ENCODE measurements around the gene ELP4.

ELP4 gene

GRCh38 chr11:31812383-31813381, 303.1 kb downstream of the ELP4 start:
- DNase-seq (ENCODE audit: low spot score), result peak; percentile 41

DNA sequence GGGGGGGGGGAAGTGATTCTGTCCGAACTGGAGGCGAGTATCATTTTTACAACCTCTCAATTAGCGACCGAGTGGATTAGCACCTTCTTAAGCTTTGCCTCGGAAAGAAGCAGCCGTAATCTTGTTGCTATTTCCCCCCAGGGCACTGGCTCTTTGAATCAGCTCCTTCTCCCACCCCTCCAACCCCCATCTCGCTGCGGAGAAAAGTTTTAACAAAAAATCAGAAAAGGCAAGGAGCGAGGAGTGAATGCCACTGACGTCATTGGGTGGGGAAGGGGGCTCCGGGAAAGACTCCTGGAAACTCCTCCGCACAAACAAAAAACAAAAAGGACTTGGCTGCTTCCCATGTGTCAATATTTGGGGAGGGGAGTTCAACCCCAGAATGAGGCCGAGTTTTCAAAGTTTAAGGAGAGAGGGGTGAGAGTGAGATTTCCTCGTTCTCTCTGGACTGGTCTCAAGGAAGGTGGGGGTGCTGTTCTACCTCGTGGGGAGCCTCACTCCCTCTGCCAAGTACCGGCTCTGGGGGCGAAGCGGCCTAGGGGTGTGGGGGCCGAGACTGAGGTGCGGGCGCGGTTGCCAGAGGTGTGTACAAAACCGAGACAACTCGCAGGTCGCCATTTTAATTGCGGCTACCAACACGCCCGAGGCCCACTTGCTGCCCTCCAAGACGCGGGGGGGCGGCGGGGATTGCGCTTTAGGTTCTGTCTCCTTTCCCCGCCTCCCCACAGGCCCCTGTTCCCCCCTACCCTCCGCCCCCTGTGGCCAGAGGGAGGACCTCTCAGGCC, 304.0 kb downstream of the ELP4 start:
- no peak for DNase-seq (ENCODE audit: low spot score)

GRCh38 chr11:31814176-31814868, 304.8 kb downstream of the ELP4 start:
- DNase-seq (ENCODE audit: low spot score), result no peak

- peak; percentile 41 for DNase-seq (ENCODE audit: low spot score)
These were observed 306.3 kb downstream of the ELP4 start for GRCh38 chr11:31815711-31816467.

DNA sequence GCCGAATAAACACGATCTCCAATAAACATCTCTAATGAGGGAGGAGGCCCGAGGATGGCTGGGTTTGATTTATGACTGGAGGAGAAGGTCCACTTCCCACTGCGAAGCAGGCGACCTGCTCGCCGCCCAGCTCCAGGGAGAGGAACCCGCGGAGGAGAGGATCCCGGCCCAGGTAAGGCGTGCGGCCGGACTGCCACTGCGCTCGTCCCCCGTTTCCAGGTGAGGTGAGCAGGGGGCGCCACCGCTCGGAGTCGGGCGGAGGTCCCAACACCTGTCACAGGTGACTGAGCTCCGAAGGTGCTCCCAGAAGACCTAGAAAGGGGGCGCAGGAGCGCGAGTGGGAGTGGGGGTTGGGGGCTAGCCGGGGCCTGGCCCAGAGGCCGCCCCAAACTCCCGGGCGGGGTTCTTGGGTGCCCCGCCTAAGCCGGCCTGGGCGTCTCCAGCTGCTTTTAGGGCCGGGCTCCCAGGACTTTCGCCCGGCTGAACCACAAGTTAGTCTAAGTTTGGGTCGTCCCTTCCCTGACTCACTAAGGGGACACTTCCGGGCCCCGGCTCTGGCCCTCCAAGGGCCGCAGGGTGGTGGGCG, 307.0 kb downstream of the ELP4 start:
- peak; percentile 26 for DNase-seq (ENCODE audit: low spot score)

DNA sequence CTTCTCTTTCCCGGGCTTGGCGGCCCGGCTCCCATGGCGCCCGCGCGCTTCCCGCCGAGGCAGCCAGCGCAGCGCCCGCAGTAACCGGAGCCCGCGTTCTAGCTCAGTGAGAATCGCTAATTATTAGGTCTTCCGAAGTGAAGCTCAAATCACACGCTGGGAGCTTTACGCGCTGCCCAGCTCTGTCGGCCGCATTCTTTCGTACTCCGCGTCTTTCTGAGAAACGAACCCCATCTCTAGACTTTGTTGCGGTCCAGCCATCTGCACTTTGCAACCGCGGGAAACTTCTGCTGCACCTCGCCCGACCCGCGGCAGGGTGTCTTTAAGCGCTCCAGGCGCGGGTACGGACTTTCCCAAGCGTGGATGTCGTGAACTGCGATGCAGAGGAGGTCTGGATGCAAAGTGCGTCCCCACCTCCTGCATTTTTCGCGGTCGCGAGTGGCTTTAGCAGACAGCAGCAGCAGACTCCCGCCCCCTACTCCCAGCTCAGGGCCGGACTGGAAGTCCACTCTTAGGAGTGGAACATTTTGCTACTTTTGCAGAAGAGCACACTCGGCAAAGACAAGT, 307.6 kb downstream of the ELP4 start:
- DNase-seq (ENCODE audit: low spot score), result peak; percentile 36

DNA sequence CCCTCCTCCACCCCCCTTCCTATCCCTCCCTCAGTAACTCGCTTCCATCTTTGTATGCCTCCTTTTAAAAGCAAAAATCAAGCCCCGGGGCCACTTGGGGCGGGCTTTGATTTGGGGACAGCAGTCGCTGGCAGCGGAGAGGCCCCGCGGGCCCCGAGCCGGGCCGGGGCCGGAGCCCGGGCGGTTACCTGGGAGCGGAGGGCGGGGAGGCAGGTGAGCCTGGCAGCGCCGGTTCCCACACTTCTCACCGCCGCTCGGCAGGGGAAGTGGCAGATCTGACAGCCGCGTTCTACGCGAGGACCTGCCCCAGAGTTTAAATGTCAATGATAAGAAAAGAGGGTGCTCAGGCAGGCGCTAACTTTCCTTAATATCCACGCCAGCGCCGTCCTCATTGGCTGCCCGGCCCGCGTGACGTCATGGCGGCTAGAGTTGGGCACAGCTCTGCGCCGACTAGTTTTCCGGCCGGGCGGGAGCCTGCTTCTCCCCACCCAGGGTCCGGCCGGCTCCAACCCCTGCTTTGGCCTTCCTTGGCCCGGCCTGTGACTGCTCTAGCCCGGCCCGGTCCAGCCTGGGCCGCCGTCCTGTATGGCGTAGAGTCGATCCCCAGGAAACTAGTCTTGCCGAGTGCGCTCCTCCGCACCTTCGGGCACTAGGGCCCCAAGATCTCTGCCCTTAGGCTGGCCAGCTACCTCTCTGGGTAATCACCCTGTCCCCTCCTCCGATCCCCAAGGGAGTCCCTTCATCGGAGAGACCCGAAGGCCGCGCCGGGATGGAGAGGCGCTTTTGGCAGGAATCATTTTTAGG, 308.3 kb downstream of the ELP4 start:
- peak; percentile 15 for DNase-seq (ENCODE audit: low spot score)

DNA sequence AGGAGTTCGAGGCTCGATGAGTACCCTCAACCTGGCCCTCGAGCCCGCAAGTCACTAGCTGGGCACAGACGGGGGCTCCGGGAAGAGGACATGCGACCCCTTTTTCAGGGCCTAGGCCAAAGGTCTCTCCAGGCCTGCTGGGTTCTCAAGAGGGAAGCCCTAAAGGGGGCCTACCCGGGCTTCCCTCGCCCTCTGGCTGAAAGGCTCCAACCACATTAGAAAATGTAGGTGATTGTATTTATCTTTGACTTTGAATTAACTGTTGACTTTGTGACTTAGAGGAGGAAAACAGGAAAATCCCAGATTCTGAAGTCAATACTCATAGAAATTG, 308.8 kb downstream of the ELP4 start:
- no peak for DNase-seq (ENCODE audit: low spot score)

DNA sequence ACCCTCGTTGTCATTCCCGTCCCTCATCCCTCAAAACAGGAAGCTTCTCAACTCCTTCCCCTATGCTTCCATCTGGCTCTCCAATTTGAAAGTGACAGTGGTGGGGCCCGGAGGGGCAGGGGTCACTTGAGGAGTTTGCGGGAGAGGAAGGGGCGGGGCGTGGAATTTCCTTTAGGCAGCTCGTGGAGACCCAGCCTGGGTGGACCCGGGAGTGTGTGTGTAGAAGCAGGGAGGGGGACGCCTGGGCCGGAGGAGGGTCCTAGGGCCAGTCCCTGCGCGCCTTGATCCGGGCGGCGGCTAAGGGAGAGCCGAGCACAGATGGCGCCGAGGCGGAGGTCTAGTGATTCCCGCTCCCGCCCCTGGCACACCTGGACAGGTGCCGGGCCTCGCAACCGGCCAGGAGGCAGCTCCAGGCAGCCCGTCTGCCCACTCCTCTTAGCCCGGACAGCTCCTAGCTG, 309.3 kb downstream of the ELP4 start:
- DNase-seq (ENCODE audit: low spot score), result no peak

DNA sequence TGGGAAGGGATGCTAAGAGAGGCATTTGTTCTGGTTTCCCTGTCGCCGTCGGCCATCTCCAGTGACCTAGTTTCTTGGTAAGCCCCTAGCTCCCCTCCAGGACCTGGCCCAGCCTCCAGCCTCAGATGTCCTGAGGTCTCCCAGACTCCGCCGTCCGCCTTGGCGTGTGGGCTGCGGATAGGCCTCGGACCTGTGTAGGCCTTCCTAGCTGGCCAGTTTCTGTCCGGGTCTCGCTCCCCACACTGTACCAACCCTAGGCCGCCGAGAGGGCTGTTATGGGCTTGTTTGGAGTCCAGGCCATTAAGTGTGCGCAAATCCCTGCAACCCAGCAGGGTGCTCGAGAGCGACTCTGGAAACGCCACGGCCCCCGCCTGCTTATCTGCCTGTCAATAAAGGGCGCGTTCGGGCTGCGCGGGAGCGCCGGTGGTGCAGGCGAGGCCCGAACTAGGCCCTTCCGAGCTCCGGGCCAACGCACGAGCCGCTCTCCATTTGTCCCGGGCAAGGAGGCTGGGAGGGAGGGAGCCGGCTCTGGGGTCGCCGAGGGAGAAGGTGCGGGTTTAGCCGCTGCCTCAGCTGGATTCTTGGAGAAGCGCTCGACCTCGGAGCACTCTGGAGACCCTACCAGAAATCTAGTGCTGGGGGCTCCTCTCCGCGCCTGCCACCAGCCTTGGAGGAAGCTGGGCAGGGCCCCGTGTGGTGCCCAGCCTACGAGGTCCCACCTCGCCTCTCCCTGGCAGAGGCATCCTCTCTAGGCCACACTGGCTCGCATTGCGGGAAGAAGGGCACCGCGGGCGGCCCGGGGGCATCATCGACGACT, 310.3 kb downstream of the ELP4 start:
- DNase-seq (ENCODE audit: low spot score), result no peak

- no peak for DNase-seq (ENCODE audit: low spot score)
These were observed 310.9 kb downstream of the ELP4 start for GRCh38 chr11:31820438-31820818.

DNA sequence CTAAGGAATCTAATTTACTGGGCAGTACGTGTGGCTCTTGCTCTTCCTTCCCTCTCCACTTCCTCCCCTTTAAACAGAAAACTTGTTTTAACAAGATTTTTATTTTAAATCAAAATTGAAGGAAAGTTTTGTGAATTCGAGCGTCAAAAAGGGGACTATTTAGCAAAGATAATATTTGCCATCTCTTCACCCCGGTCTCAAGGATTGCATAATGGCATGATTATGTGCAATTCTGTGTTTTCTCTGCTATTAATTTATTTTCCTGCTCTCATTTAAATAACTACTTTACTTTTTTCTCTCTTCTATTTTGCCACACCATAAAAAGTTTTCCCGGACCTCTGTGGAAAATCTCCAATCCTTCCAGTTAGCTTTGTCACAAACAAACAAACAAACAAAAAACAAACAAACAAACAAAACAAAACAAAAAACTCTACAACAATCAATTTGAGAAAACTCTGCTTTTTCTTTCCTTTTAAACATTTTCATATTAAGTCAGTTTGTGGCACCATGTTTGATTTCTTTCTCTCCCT, 311.7 kb downstream of the ELP4 start:
- DNase-seq (ENCODE audit: low spot score), result no peak

DNA sequence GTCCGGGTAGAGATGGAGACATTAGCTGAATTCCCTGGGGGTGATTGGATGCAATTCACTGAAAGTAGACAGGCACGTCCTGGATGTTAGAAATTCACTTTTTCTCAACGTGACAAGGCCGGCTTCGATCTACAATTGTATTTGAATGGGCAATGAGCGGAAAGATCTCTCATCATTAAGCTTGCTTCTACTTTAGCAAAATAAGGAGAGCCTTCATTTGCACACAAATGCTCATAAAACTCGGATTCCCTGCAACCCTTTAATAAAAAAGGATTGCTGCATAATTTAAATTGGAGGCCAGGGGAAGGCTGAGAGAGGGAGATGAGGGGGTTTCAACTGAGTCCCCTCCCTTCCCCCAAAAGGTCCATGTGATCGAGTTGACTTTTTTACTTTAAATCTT, 312.2 kb downstream of the ELP4 start:
- DNase-seq (ENCODE audit: low spot score), result no peak

DNA sequence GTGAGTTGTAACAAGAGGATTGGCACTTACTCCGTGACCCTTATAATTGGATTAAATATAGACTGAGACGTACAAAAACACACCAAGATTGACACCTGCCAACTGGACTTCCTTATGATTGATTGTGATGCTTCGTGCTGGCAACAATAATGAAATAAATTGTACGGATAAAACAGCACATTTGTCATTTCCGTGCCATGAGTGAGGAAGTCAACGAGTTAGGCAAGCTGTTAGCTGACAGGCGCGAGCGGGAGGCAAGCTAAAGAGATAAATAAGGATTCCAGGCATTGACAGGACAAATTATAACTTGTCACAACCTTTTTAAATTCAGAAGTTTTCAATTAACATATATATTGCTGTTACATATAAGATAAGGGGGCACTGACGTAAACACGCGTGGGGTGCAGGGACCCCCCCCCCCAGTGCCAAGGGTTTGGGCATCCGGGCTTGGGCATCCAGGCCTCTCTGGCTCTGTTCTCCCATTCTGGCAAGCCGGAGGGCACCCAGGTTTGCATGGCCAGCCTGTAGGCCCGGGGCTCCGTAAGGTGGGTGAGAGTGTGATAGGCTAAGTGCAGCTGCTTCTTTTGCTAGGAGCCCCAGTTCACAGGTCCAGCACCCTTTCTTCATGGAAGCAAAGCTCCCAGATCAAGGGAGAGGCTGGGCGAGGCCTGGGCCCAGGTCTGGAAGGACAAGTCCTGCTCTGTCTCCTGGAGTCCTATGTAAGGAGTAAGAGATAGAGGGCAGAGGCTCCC, 312.8 kb downstream of the ELP4 start:
- DNase-seq (ENCODE audit: low spot score), result no peak

DNA sequence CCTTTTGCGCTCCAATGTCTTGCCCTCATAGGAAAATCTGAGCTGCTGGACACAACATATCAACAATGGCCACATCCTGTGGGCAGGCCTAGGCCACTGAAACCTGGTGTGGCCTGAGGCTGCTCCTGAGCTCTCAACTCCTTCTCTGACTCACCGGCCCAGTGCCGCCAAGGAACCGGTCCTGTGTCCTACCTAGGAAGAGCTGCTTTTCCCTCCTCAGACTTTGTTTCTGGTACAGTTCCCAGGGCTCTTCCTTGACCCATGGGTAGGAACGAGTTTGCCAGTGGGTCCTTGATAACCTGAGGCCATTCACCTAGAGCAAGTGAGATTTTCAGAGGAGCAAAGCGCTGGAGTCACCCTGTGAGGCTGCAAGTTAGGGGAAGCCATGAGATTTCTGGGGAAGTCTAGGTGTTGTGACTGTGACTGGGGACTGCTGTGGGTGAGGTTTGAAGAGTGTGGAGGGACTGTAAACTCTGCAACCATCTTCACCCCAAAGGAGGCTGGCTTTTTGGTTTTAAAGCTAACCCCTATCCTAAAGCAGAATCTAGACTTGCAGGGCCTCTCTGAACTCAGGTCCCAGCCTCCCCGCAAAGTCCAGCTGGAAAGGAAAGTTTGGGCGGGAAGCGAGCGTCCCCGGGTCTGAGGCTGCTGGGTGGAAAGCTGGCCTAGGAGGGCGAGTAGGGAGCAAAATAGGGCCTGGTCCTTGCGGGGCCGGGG, 313.5 kb downstream of the ELP4 start:
- DNase-seq (ENCODE audit: low spot score), result no peak

DNA sequence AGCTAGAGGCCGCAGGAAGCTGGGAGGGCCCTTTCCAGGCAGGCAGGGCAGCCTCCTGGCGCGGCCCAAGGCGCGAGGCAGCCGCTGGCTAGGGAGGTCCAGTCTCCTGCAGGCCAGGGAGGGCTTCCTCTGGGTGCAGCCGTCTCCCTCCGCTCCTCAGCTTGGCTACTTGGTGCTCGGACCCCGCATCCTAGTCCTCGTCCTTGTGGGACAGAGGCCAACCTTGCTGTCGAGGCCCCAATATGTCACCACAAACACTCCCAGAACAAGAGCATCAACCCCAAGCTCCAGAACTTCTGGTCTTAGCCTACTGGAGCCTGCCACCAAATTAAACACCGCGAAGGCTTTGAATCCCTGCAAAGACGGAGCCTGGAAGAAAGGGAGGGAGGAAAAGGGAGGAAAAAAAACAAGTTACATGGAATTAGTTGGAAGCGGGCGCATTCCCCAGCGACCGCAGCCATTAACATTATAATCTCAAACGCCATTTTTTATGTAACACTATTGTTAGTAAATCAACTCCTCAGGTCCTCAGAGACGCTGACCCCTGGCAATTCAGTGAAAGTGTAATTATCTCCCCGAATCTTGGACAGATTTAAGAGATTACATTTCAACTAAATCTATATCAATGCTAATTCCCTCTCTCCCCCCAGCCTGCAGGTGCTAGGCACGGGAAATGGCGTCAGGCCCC, 314.2 kb downstream of the ELP4 start:
- DNase-seq (ENCODE audit: low spot score), result no peak

DNA sequence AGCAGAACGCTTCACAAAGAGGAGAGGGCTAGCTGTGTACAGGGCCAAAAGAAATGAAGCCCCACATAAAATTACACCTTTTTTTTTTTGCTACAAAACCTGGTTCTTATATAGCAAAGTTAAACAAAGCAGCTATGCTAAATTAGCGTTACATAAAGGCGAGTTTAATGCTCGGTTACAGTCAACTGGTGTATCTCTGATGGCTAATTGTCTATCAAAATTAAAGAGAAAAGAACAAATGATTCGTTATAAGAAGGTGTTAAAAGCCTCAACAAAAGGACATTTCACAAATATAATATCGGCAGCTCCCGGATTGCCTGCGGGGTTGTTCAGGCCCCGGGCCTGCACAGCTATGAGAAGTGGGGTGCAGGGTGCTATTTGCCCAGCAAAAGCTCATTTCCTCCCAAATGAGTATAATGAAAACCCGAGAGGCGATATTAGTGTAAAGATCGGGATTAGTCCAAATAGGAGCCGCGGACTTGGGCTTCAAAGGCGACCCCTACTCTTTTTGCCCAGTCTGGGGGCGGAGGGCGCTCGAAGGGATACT, 314.8 kb downstream of the ELP4 start:
- DNase-seq (ENCODE audit: low spot score), result no peak

Data from AG08396 (cell line).